ENCODE results near the gene CIITA. TPM values are rescaled to one million over a fixed set of nuclear protein-coding genes. Genes with fewer than 3 reads are reported as not detected.

The CIITA gene
- total and polyA plus RNA-seq, 4 donors = 11.5 to 59.6 (median 26.6) TPM

- H3K27ac ChIP-seq (ENCODE audit: low read depth in 1 of 2, low read length in 1 of 2) = peak overlapping the region in 1 of 2 donors; percentile 75
- peaks cover 0 to 29% (median 0%) of the 10 kb centered on the region in 5 donors for H3K4me1 ChIP-seq (ENCODE audit: control insufficient read depth in 5 of 5, insufficient read depth in 5 of 5, low read length in 5 of 5)
- WGBS, 2 donors = 44 to 60% methylated on average over 6 of the region's 6 CpGs
- H3K27me3 ChIP-seq (ENCODE audit: control insufficient read depth in 3 of 3, insufficient read depth in 3 of 3, low read length in 2 of 3) = peaks cover 0 to under 1% (median 0%) of the 10 kb centered on the region in 3 donors
- H3K9ac ChIP-seq (ENCODE audit: insufficient read depth in 1 of 2, low read length in 2 of 2) = no peak overlapping the region
- H3K36me3 ChIP-seq (ENCODE audit: control insufficient read depth in 4 of 4, insufficient read depth in 4 of 4, low read length in 4 of 4) = no peaks in the 10 kb centered on the region
- H3K4me3 ChIP-seq = no peak overlapping the region
- H3K9me3 ChIP-seq (ENCODE audit: control insufficient read depth in 4 of 4, insufficient read depth in 3 of 4, low read length in 3 of 4) = no peaks in the 10 kb centered on the region
- no peak for ATAC-seq (ENCODE audit: insufficient read depth, low FRiP score)
- DNase-seq = no peak
- TF ChIP-seq CTCF (IDR thresholded peaks at IDR 0.05; ENCODE audit: control extremely low read depth, extremely low read depth) = no peak
These were observed 8.9 kb upstream of the CIITA start for GRCh38 chr16:10868104-10868595.

DNA sequence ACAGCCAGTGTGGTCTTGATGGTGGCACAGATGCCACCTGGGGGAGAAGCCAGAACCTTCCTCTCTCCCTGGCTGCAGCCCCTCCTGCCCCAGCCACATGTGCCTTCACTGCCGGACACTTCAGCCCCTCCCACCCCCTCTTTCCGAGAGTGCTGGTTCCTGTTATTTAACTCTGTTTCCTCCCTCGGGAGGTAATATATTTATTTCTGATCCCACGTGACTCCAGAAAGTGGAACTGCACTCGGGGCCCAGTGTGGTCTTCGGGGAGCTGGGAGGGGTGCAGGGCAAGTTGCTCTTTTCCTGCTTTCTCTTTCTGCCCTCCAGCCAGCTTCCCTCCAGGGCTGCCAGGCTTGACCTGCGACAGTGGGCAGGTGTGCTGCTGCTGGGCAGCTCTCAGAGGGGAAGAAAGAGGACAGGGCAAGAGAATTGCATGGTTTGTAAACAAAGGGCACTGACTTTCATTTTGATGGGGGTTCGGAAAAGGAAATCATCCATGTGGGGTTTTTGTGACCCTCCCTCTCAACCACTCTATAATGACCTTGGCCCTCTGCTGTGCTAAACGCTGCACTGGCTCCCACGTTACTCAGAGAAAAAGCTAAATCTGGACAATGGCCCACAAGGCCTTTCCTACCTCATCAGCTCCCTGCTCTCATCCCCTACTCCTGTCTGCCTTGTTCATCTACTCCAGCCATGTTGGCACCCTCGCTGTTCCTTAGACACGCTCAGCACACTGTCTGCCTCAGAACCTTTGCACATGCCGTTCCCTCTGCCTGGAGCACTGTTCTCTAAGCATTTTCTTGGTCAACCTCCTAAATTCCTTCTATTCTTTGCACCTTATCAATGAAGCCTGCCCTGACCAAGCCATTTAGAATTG, 8.2 kb upstream of the CIITA start:
- peak in 2 of 3 donors; percentile 34 to 52 for DNase-seq
- Histone ChIP-seq H3K27ac (ENCODE audit: low read depth in 1 of 2, low read length in 1 of 2) (peak overlapping the region; percentile 59 to 75), H3K4me3 (no peak overlapping the region)

DNA sequence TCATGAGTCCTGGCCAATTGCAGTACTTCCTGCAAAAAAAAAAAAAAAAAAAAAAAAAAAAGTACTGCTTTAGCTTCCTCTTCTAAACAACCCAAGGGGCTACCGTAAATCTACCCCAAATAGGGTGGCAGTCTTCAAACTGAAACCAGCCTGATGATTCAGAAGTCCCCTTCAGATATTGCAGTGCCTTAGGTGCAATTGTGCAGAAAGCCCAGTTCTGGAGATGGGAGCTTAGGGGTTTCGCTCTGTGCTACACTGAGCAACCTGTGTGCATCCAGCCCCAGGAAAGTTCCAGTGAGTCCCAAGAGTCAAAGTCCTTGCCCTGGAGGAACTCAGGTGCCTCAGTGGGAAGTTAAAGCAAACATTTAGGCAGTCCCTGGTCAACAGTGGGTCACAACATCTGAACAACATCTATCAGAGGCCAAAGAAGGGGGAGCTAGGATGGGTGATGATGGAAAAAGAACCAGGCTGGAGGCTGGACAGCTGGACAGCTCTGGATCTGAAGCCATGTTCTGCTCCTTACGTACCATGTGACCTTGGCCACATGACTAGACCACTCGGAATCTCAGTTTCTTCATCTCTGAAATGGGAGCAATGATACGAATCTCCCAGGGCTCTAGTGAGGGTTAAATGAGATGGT, 6.7 kb upstream of the CIITA start:
- H3K27ac ChIP-seq (ENCODE audit: low read depth in 1 of 2, low read length in 1 of 2) = peak overlapping the region; percentile 9 to 90
- H3K9ac ChIP-seq (ENCODE audit: insufficient read depth in 1 of 2, low read length in 2 of 2) = no peak overlapping the region
- peaks cover 0 to 29% (median 0%) of the 10 kb centered on the region in 5 donors for H3K4me1 ChIP-seq (ENCODE audit: control insufficient read depth in 5 of 5, insufficient read depth in 5 of 5, low read length in 5 of 5)
- H3K27me3 ChIP-seq (ENCODE audit: control insufficient read depth in 3 of 3, insufficient read depth in 3 of 3, low read length in 2 of 3) = peaks cover 0 to 3% (median 0%) of the 10 kb centered on the region in 3 donors
- no peak for ATAC-seq (ENCODE audit: insufficient read depth, low FRiP score)
- no peak for DNase-seq
- no peak for TF ChIP-seq CTCF (IDR thresholded peaks at IDR 0.05; ENCODE audit: control extremely low read depth, extremely low read depth)
- no peak overlapping the region for H3K4me3 ChIP-seq
- H3K9me3 ChIP-seq (ENCODE audit: control insufficient read depth in 4 of 4, insufficient read depth in 3 of 4, low read length in 3 of 4) = no peaks in the 10 kb centered on the region
- 70 to 78% methylated on average over 5 of the region's 5 CpGs for WGBS, 2 donors
- no peaks in the 10 kb centered on the region for H3K36me3 ChIP-seq (ENCODE audit: control insufficient read depth in 4 of 4, insufficient read depth in 4 of 4, low read length in 4 of 4)

More for the DNA sequence above, 8.2 kb upstream of the CIITA start:
- TF ChIP-seq CTCF (IDR thresholded peaks at IDR 0.05; ENCODE audit: control extremely low read depth, extremely low read depth) = no peak
- H3K27me3 ChIP-seq (ENCODE audit: control insufficient read depth in 3 of 3, insufficient read depth in 3 of 3, low read length in 2 of 3) = peaks cover 0 to 3% (median 0%) of the 10 kb centered on the region in 3 donors
- no peak overlapping the region for H3K9ac ChIP-seq (ENCODE audit: insufficient read depth in 1 of 2, low read length in 2 of 2)
- WGBS, 2 donors = 26 to 28% methylated on average over 13 of the region's 13 CpGs
- no peaks in the 10 kb centered on the region for H3K36me3 ChIP-seq (ENCODE audit: control insufficient read depth in 4 of 4, insufficient read depth in 4 of 4, low read length in 4 of 4)
- H3K4me1 ChIP-seq (ENCODE audit: control insufficient read depth in 5 of 5, insufficient read depth in 5 of 5, low read length in 5 of 5) = peaks cover 0 to 29% (median 0%) of the 10 kb centered on the region in 5 donors
- H3K9me3 ChIP-seq (ENCODE audit: control insufficient read depth in 4 of 4, insufficient read depth in 3 of 4, low read length in 3 of 4) = no peaks in the 10 kb centered on the region
- no peak for ATAC-seq (ENCODE audit: insufficient read depth, low FRiP score)

All from lung (tissue), 12 donors.